Testis (tissue), 2 donors: ENCODE measurements around the gene ANKRD55.
"Not testable (repeated sequence)": the region's sequence is repeated elsewhere in the genome, so short reads cannot be mapped to it uniquely, and the experiment has no call there.

ENCODE experiments used
- CTCF ChIP-seq, 3 experiments: fragments of 450-650 bp in 2 of 3; fragments of 200-600 bp in 1 of 3; sonication (generic) in 1 of 3; IDR thresholded peaks; one replicate each; pipeline ENCODE4 v1.5.1; 2016 to 2019; ENCODE audit warnings: antibody characterized with exemption in 3 of 3, mild to moderate bottlenecking in 2 of 3, moderate library complexity in 1 of 3
- POLR2A ChIP-seq: fragments of 450-650 bp; IDR thresholded peaks from one replicate; pipeline ENCODE4 v1.6.1; 2017; ENCODE audit warnings: antibody characterized with exemption, mild to moderate bottlenecking, moderate library complexity

GRCh38 chr5:56156585-56157190 lies 76.4 kb downstream of the ANKRD55 start:
- not testable (repeated sequence) for TF ChIP-seq CTCF (IDR thresholded peaks at IDR 0.05); POLR2A
